HCT116 (cell line): ENCODE results near the gene PGM2. TPM values are rescaled to one million over a fixed set of nuclear protein-coding genes. Genes with fewer than 3 reads are reported as not detected.

Experiments used
- ATAC-seq: fragments of 200-7000 bp; cut with Tn5 transposase; 2 replicates; pipeline ENCODE4 v1.9.1; 2020; ENCODE audit warnings: mild to moderate bottlenecking, moderate library complexity
- BruUV-seq: library from RNA; stranded (reverse); fragments of 400-500 nt; replicated peaks from 2 replicates; lab custom pipeline; 2021; lab: Mats Ljungman, UMichigan
- CTCF ChIA-PET: fragments of 300-600 bp; sonication (Branson Sonifier 250); formaldehyde crosslinking; loops from one replicate; lab custom pipeline; 2021; ENCODE audit warnings: antibody characterized with exemption; lab: Charles Lee
- POLR2A ChIA-PET: fragments of 300-600, 350-600 bp; sonication (Branson Sonifier 250); formaldehyde crosslinking; loops from one replicate; lab custom pipeline; 2021; ENCODE audit warnings: antibody characterized with exemption; lab: Charles Lee
- RAD21 ChIA-PET, 2 experiments: fragments of 300-600 bp; sonication (Branson Sonifier 250); formaldehyde crosslinking; loops; one replicate each; lab custom pipeline; 2023; ENCODE audit warnings: low total read pairs in 2 of 2; ENCODE audit not compliant: uncharacterized antibody in 2 of 2, unreplicated experiment in 2 of 2, low non-redundant PET in 1 of 2; lab: Charles Lee
- DNase-seq: peaks from one replicate; pipeline ENCODE4 v3.0.0-alpha.2; 2010; ENCODE audit warnings: low read depth, low spot score
- H2AFZ ChIP-seq: fragments of 200-600 bp; shearing (Covaris generic), sonication (generic); 2 replicates; pipeline ENCODE4 v1.6.1; 2017; ENCODE audit warnings: low read depth, mixed run types, mixed read lengths, antibody characterized with exemption, low read length; ENCODE audit not compliant: poor library complexity, severe bottlenecking
- H3K27ac ChIP-seq: 2 replicates; pipeline ENCODE4 v1.5.1; 2012; ENCODE audit warnings: low read depth, low read length
- H3K27me3 ChIP-seq: fragments of 200-600 bp; sonication (generic); 2 replicates; pipeline ENCODE4 v1.6.1; 2016; ENCODE audit warnings: mixed run types, low read length, mixed read lengths; ENCODE audit not compliant: insufficient read depth
- H3K36me3 ChIP-seq, 2 experiments: fragments of 200-500 bp in 1 of 2; fragments of 200-600 bp in 1 of 2; sonication (Bioruptor generic) in 1 of 2; sonication (generic) in 1 of 2; 2 replicates each; pipeline versions ENCODE4 v1.5.1 to v1.6.1; 2014 to 2016; ENCODE audit warnings: low read length in 2 of 2, inconsistent platforms in 1 of 2, mixed read lengths in 1 of 2, mixed run types in 1 of 2; ENCODE audit not compliant: insufficient read depth in 2 of 2, control insufficient read depth in 1 of 2
- H3K4me1 ChIP-seq, 2 experiments: fragments of 200-600 bp in 1 of 2; sonication (generic) in 1 of 2; 2 replicates each; pipeline versions ENCODE4 v1.5.1 to v1.6.1; 2012 to 2017; ENCODE audit warnings: low read length in 2 of 2, inconsistent platforms in 1 of 2, mild to moderate bottlenecking in 1 of 2, mixed read lengths in 1 of 2, mixed run types in 1 of 2, moderate library complexity in 1 of 2; ENCODE audit not compliant: insufficient read depth in 2 of 2, control insufficient read depth in 1 of 2
- H3K4me2 ChIP-seq: fragments of 200-600 bp; sonication (generic); 2 replicates; pipeline ENCODE4 v1.6.1; 2017; ENCODE audit warnings: mixed run types, low read length, mixed read lengths
- H3K4me3 ChIP-seq, 2 experiments: fragments of 200-600 bp in 1 of 2; sonication (generic) in 1 of 2; replicated peaks in 1 of 2; 2 replicates each; pipeline ENCODE4 v1.5.1; 2011 to 2016; ENCODE audit warnings: low read length in 2 of 2, control low read depth in 1 of 2, low read depth in 1 of 2, mild to moderate bottlenecking in 1 of 2, mixed read lengths in 1 of 2, mixed run types in 1 of 2
- H3K79me2 ChIP-seq: fragments of 200-600 bp; sonication (generic); 2 replicates; pipeline ENCODE4 v1.6.1; 2017; ENCODE audit warnings: mild to moderate bottlenecking, mixed run types, low read length, moderate library complexity, mixed read lengths; ENCODE audit not compliant: insufficient read depth
- H3K9ac ChIP-seq: fragments of 200-600 bp; sonication (generic); 2 replicates; pipeline ENCODE4 v1.6.1; 2016; ENCODE audit warnings: low read length, mixed read lengths
- H3K9me2 ChIP-seq: fragments of 200-600 bp; sonication (generic), shearing (Covaris generic); 2 replicates; pipeline ENCODE4 v1.6.1; 2017; ENCODE audit warnings: mixed run types, mild to moderate bottlenecking, moderate library complexity; ENCODE audit not compliant: insufficient read depth
- H3K9me3 ChIP-seq, 2 experiments: fragments of 200-500 bp in 1 of 2; fragments of 200-600 bp in 1 of 2; sonication (Bioruptor generic) in 1 of 2; sonication (generic) in 1 of 2; 2 replicates each; pipeline ENCODE4 v1.6.1; 2014 to 2017; ENCODE audit warnings: low read length in 2 of 2, mixed read lengths in 2 of 2, inconsistent platforms in 1 of 2, low read depth in 1 of 2, mild to moderate bottlenecking in 1 of 2, mixed run types in 1 of 2, moderate library complexity in 1 of 2; ENCODE audit not compliant: control insufficient read depth in 1 of 2, insufficient read depth in 1 of 2
- H4K20me1 ChIP-seq: fragments of 200-600 bp; sonication (generic), shearing (Covaris generic); 2 replicates; pipeline ENCODE4 v1.6.1; 2017; ENCODE audit warnings: mixed run types, mild to moderate bottlenecking, moderate library complexity; ENCODE audit not compliant: insufficient read depth
- CBX3 ChIP-seq: IDR thresholded peaks from 2 replicates; pipeline ENCODE4 v1.6.1; 2012; ENCODE audit warnings: low read depth
- CEBPB ChIP-seq: IDR thresholded peaks from 2 replicates; pipeline ENCODE4 v1.6.1; 2012; ENCODE audit warnings: low read depth
- EGR1 ChIP-seq: IDR thresholded peaks from 2 replicates; pipeline ENCODE4 v1.6.1; 2012; ENCODE audit warnings: low read depth
- ELF1 ChIP-seq: IDR thresholded peaks from 2 replicates; pipeline ENCODE4 v1.6.1; 2012; ENCODE audit warnings: low read depth, borderline replicate concordance
- FOSL1 ChIP-seq: IDR thresholded peaks from 2 replicates; pipeline ENCODE4 v1.6.1; 2012; ENCODE audit warnings: low read depth
- JUND ChIP-seq: IDR thresholded peaks from 2 replicates; pipeline ENCODE4 v1.6.1; 2012
- MAX ChIP-seq: IDR thresholded peaks from 2 replicates; pipeline ENCODE4 v1.6.1; 2012
- POLR2A ChIP-seq: IDR thresholded peaks from 2 replicates; pipeline ENCODE4 v1.7.0; 2011; ENCODE audit warnings: borderline replicate concordance; ENCODE audit not compliant: insufficient read depth, insufficient read length; ENCODE audit errors: extremely low read depth
- POLR2AphosphoS5 ChIP-seq: IDR thresholded peaks from 2 replicates; pipeline ENCODE4 v1.6.1; 2011; ENCODE audit warnings: mild to moderate bottlenecking, low read depth, low read length, moderate library complexity
- RAD21 ChIP-seq: IDR thresholded peaks from 2 replicates; pipeline ENCODE4 v1.6.1; 2012; ENCODE audit warnings: low read depth, mild to moderate bottlenecking
- SIN3A ChIP-seq: IDR thresholded peaks from 2 replicates; pipeline ENCODE4 v1.6.1; 2012; ENCODE audit warnings: low read depth
- SP1 ChIP-seq: IDR thresholded peaks from 2 replicates; pipeline ENCODE4 v1.6.1; 2012; ENCODE audit warnings: low read depth
- SRF ChIP-seq: IDR thresholded peaks from 2 replicates; pipeline ENCODE4 v1.6.1; 2012; ENCODE audit warnings: low read depth
- TCF7L2 ChIP-seq: IDR thresholded peaks from 2 replicates; pipeline ENCODE4 v1.7.0; 2011; ENCODE audit warnings: borderline replicate concordance, inconsistent platforms; ENCODE audit not compliant: insufficient read depth, insufficient read length; ENCODE audit errors: extremely low read depth
- YY1 ChIP-seq: IDR thresholded peaks from 2 replicates; pipeline ENCODE4 v1.6.1; 2011; ENCODE audit warnings: low read length, low read depth, moderate library complexity, mild to moderate bottlenecking; ENCODE audit not compliant: insufficient replicate concordance; ENCODE audit errors: extremely low read depth
- ZBTB33 ChIP-seq: IDR thresholded peaks from 2 replicates; pipeline ENCODE4 v1.6.1; 2011; ENCODE audit warnings: mild to moderate bottlenecking, low read length, moderate library complexity; ENCODE audit not compliant: insufficient replicate concordance; ENCODE audit errors: extremely low read depth
- ZNF274 ChIP-seq: fragments of 200-500 bp; sonication (Bioruptor generic); IDR thresholded peaks from 2 replicates; pipeline ENCODE4 v1.6.1; 2014; ENCODE audit warnings: mild to moderate bottlenecking, low read depth, low read length, inconsistent platforms
- intact Hi-C: fragments of 100-400 bp; cut with micrococcal nuclease; formaldehyde crosslinking; loops from 2 replicates; pipeline ENCODE4 v1.10.0; 2022
- total RNA-seq: library from RNA; stranded (reverse); gene quantifications from one replicate; pipeline ENCODE4 v1.2.1, GENCODE V29; 2021; ENCODE audit not compliant: unreplicated experiment
- TF ChIP-seq, protein P1 (sequence below): IDR thresholded peaks from 2 replicates; pipeline ENCODE4 v1.6.1; 2012

Gene PGM2
- total RNA-seq, 1 experiment from 2014 or later = 48.6 TPM

DNA sequence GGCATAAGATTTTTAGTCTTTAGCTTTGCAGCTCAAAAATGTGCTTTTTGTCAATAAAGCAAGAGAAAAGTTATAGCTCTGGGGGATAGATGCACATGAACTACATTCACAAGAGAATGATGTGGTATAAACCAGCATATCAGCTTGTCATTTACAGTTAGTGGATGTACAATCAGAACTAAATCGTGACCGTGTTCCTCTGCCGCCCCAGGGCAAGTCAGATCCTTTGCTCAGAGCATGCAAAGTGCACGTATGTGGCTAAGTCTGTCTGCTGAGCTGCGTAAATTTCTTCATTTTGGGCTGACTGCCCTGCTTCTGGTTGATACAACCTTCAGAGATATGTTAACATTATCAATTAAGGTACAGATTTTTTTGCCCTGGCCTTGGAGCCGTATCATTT is 9.3 kb downstream of the PGM2 start:
- no peaks in the 10 kb centered on the region for H4K20me1 ChIP-seq
- H3K4me1 ChIP-seq = no peaks in the 10 kb centered on the region
- H3K4me3 ChIP-seq = no peak overlapping the region
- H3K9me2 ChIP-seq = no peaks in the 10 kb centered on the region
- H3K9ac ChIP-seq = no peak overlapping the region
- H3K27me3 ChIP-seq = no peaks in the 10 kb centered on the region
- ATAC-seq (no peak), DNase-seq (no peak)
- RAD21 ChIA-PET = no interaction called here
- no peak overlapping the region for H3K4me2 ChIP-seq
- no peak overlapping the region for H3K27ac ChIP-seq
- POLR2A ChIA-PET = no interaction called here
- no peak overlapping the region for H2AFZ ChIP-seq
- no TSS peak for BruUV-seq
- intact Hi-C loops = no loop called here
- no peaks in the 10 kb centered on the region for H3K79me2 ChIP-seq
- TF ChIP-seq RAD21 (no peak), SIN3A (no peak), ZNF274 (no peak), CEBPB (no peak)
- CTCF ChIA-PET = no interaction called here
- H3K36me3 ChIP-seq = peaks cover 32% of the 10 kb centered on the region in 2 experiments; a peak in 3 of 4 replicates
- no peaks in the 10 kb centered on the region for H3K9me3 ChIP-seq

DNA sequence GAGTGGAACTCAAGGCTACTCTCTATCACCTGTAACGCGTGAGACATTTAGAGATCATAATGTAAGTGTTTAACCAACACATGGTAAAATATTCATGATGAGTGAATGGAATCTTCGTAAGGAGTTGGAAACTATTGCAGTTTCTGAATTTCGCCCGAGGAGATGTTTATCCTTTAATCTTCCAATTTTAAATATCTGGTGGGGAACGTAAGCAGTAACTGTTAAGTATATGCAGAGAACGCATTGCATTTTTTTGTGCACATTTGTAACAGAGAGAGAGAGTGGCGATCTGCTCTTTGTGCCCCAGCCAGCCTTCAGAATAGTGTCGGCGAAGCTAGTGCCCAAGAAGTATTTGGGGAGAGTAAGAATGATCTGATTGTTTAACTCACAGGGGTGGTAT is 9.8 kb downstream of the PGM2 start:
- DNase-seq (no peak), ATAC-seq (no peak)
- Histone ChIP-seq H3K9me2 (no peaks in the 10 kb centered on the region), H3K27me3 (no peaks in the 10 kb centered on the region), H3K27ac (no peak overlapping the region), H4K20me1 (no peaks in the 10 kb centered on the region), H3K4me2 (no peak overlapping the region), H3K9ac (no peak overlapping the region), H3K9me3 (no peaks in the 10 kb centered on the region), H3K36me3 (peaks cover 29 to 30% of the 10 kb centered on the region in 2 experiments; a peak in 3 of 4 replicates), H2AFZ (no peak overlapping the region), H3K79me2 (no peaks in the 10 kb centered on the region), H3K4me1 (no peaks in the 10 kb centered on the region), H3K4me3 (no peak overlapping the region)
- ChIA-PET RAD21 (no interaction called here), POLR2A (no interaction called here), CTCF (no interaction called here)
- intact Hi-C loops = no loop called here
- no TSS peak for BruUV-seq
- no peak for TF ChIP-seq CEBPB
- no peak for TF ChIP-seq FOSL1
- TF ChIP-seq YY1 = no peak
- no peak for TF ChIP-seq TCF7L2
- no peak for TF ChIP-seq MAX
- TF ChIP-seq ZNF274 = no peak
- TF ChIP-seq EGR1 = no peak
- no peak for TF ChIP-seq POLR2A
- no peak for TF ChIP-seq ELF1
- TF ChIP-seq SP1 = no peak
- no peak for TF ChIP-seq CBX3
- TF ChIP-seq POLR2AphosphoS5 = no peak
- no peak for TF ChIP-seq SRF
- no peak for TF ChIP-seq ZBTB33
- TF ChIP-seq JUND = no peak
- TF ChIP-seq, protein P1, sequence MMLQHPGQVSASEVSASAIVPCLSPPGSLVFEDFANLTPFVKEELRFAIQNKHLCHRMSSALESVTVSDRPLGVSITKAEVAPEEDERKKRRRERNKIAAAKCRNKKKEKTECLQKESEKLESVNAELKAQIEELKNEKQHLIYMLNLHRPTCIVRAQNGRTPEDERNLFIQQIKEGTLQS = no peak
